ENCODE data around the gene FAM114A1. TPM values are rescaled to one million over a fixed set of nuclear protein-coding genes. Genes with fewer than 3 reads are reported as not detected.

The FAM114A1 gene
- total RNA-seq, 4 donors from 2014 or later, result 59.8 to 132 (median 103) TPM

- ATAC-seq (ENCODE audit: low FRiP score), result peak; percentile 64
- no peak for DNase-seq (ENCODE audit: low spot score)
Observed at GRCh38 chr4:38967260-38968095, 99.9 kb downstream of the FAM114A1 start.

GRCh38 chr4:38968668-38969067 lies 101.1 kb downstream of the FAM114A1 start:
- DNase-seq (ENCODE audit: low spot score) (no peak), ATAC-seq (ENCODE audit: low FRiP score) (no peak)
- no peak for TF ChIP-seq CTCF (IDR thresholded peaks at IDR 0.05)

More at GRCh38 chr4:38967260-38968095, 99.9 kb downstream of the FAM114A1 start:
- TF ChIP-seq CTCF (IDR thresholded peaks at IDR 0.05), result no peak

GRCh38 chr4:38976308-38976707 lies 108.7 kb downstream of the FAM114A1 start:
- TF ChIP-seq CTCF (IDR thresholded peaks at IDR 0.05), result no peak
- no peak for DNase-seq (ENCODE audit: low spot score)
- ATAC-seq (ENCODE audit: low FRiP score), result no peak

GRCh38 chr4:38979081-38979480 lies 111.5 kb downstream of the FAM114A1 start:
- ATAC-seq (ENCODE audit: low FRiP score) (no peak), DNase-seq (ENCODE audit: low spot score) (no peak)
- no peak for TF ChIP-seq CTCF (IDR thresholded peaks at IDR 0.05)

- ATAC-seq (ENCODE audit: low FRiP score), result no peak
- no peak for DNase-seq (ENCODE audit: low spot score)
- no peak for TF ChIP-seq CTCF (IDR thresholded peaks at IDR 0.05)
Observed at GRCh38 chr4:38979511-38980230, 112.1 kb downstream of the FAM114A1 start.

GRCh38 chr4:38980903-38981676 lies 113.5 kb downstream of the FAM114A1 start:
- no peak for DNase-seq (ENCODE audit: low spot score)
- TF ChIP-seq CTCF (IDR thresholded peaks at IDR 0.05), result no peak
- ATAC-seq (ENCODE audit: low FRiP score), result no peak
